ENCODE measurements around the gene NTRK2.

NTRK2 gene

DNA sequence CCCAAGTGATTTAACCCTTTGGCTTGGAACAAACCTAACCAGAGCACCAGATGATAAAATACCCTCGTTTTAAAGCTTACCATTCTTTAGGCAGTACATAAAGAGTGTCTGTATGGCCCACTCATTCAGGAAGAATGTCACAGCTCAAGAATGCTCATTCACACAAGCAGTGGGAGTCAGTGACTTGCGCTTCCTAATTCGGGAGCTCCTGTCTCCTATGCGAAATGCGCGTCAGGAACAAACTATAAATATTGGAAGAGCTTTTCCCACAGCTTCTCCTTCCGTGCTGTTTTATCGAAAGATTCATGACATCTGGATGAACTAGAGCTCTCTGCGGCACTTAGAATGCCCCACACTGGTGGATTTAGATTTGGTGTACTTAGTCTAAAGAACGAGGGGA is 66.6 kb downstream of the NTRK2 start:
- DNase-seq (ENCODE audit: low read depth, low spot score): no peak

DNA sequence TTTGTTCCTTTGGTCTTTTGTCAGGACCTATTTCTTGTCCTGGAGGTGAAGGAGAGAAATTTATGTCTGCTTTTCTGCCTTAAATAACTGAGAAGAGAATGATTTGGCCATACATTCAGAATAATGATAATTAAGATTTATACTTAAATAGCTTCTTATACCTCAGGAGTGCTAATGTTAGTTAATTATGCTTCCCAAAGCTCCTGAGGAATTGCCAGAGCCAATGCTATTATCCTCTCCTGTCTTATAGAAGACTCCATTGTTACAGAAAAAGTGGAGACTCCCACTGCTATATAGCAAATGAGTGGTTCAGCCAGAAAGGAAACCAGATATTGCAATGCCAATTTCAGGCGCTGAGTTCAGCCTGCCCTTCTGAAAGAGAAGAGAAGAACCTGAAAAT is 67.0 kb downstream of the NTRK2 start:
- DNase-seq (ENCODE audit: low read depth, low spot score): no peak

DNA sequence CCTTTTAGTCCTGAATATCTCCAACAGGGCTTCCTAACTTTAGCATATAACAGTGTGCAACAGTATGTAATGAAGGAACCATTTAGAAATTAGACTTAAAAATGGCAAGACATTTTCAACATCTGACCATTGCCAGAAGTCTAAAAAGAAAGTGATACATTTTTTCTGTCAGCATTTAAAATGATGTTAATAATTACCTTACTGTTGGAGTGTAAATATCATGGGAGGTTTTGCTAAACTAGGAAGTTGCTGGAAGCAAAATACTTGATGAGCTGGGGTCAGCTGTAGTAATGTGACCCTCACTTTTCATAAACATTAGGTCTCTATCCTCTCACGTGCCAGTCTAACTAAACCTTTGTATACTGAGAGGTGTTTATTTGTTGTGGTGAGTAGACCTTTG is 68.8 kb downstream of the NTRK2 start:
- no peak for DNase-seq (ENCODE audit: low read depth, low spot score)

DNA sequence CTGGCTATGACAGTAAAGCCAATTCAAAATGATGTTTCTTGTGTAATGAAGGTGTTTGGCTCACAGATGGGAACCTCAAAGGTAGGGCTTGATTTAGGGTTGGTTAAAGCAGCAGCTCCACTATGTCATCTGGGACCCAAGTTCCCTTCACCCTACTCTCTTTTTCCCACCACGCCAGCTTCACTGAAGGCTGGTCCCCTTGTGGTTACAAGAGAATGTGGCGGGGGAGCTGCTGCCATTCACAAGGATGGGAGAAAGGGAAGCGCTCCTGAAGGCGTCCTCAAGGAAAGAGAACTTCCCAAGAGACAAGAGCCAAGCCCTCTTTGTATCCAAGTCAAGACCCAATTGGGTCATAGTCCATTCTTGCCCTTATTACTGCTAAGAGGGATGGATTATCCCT is 72.7 kb downstream of the NTRK2 start:
- DNase-seq (ENCODE audit: low read depth, low spot score): no peak

DNA sequence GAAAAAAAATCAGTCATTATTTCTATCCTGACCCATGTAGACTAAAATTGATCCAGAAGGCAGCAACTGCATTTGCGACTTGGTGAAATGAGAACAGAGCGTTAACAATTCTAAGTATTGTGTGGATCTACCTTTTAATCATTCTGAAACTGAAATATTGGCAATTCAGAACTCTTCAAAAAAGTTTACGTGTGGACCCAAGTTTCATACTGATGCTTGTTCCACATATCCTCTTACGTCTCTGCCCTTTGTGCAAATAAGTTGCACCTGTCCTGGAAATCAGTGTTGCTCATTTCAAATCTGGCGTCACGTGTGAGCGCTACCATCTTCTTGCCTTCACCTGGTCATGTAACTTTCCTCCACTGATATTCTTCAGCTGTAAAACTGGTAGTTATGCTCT is 74.7 kb downstream of the NTRK2 start:
- DNase-seq (ENCODE audit: low read depth, low spot score): no peak

DNA sequence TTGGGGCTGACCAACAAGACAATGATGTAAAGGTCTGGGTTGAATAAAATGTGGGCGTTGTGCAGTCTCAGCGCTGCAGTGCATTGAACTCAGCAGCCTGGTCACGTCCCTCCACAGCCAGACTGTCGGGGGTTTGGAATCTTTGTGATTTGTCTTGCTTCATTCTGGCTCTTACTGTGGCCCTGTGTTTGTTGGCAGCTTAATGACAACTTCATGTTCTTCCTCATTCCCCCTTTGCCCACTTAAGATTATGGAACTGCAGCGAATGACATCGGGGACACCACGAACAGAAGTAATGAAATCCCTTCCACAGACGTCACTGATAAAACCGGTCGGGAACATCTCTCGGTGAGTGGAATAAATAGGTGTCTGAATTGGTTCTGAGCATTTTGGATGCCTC is 75.2 kb downstream of the NTRK2 start:
- DNase-seq (ENCODE audit: low read depth, low spot score): no peak

DNA sequence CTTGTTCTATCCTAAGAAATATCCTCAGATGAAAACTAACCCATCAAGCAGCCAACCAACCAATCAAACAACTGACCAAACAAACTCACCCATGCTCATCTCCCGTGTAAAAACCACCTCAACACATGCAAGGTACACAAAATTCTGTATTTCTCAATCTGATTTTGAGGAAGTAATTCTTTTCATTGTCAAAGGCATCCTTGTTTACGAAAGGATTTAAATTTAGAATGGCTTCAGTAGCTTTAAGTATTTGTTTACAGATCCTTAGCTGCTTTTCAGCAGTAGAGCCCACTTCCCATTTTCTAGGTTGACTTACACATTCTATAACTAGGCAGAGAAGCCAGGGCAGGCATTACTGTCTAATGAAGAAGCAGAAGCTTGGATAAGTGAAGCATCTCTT is 78.6 kb downstream of the NTRK2 start:
- DNase-seq (ENCODE audit: low read depth, low spot score): no peak

DNA sequence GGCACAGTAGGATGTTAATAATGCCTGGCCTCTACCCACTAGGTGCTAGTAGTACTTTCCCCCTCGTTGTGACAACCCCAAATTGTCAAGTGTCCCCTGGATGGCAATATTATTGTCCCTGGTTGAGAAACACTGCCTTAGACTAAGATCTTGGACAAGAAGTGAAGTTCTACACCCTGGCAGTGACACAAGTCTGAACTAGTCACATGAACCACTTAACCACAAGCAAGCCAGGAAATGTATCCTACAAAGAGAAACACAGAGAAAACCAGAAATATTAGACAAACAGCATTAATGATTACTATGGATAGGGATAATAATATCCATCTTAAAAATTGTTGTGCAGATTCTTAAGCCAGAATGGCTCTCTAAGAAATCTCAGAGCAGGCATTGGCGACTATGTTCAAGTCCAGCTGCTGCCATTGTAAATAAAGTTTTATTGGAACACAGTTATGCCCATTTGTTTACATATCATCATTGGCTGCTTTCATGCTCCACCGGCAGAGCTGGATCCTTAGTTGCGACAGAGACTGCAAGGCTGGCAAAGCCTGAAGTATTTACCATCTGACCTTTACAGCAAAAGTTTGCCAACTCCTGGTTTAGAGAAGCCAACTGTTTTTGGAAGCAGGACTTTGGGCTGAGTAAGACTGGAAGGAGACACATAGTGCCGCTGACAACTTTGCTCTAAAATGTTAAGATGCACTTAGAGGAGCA is 80.8 kb downstream of the NTRK2 start:
- peak; percentile 28 for DNase-seq (ENCODE audit: low read depth, low spot score)

DNA sequence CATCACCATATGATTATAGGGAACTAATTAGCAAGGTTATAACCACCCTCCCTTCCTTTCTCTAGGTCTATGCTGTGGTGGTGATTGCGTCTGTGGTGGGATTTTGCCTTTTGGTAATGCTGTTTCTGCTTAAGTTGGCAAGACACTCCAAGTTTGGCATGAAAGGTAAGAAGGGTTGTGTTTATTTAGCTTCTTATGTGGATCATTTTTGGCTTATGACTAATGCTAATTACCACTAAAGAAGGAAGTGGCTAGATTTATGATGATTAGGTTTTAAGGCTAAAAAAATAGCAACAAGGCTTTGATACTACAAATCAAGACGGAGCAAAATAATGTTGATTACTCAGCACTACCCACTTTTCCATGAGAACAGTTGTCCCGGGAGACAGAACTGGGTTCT is 82.4 kb downstream of the NTRK2 start:
- DNase-seq (ENCODE audit: low read depth, low spot score): peak; percentile 49

DNA sequence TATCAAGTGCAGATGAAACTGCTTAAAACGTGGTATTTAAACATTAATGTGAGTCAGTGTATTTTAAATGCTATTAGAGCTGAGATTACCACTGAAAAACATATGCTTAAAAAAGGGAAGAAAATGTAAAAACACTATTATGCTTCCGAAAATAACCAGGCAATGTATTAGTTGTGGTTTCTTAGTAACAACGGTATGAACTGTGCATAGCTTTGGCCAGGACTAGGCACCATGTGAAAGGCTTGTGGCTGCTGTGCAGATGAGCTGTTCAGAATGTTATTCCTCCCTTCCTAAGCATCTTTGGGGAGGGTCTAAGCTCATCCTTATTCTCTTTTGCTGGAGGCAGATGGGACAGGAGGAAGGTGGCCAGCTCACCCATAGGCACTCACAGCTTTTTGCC is 84.9 kb downstream of the NTRK2 start:
- DNase-seq (ENCODE audit: low read depth, low spot score): peak; percentile 65

DNA sequence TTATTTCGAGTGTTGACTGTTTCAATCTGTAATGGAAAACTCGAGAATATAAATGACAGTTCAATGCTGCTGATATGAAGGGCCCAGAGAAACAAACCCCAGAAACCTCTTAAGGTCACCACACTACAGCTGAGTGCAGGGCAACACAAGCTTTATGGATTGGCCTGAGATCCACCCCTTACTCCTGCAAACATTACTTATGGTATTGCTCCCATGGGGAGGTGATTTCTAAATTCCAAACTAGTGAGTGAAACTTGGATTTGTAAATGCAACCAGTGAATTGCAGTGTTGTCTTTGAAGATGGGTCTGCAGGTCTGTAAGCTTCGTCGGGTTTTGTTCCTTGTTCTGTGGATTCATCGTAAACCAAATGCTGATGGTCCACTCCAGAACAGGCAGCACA is 85.4 kb downstream of the NTRK2 start:
- peak; percentile 25 for DNase-seq (ENCODE audit: low read depth, low spot score)

DNA sequence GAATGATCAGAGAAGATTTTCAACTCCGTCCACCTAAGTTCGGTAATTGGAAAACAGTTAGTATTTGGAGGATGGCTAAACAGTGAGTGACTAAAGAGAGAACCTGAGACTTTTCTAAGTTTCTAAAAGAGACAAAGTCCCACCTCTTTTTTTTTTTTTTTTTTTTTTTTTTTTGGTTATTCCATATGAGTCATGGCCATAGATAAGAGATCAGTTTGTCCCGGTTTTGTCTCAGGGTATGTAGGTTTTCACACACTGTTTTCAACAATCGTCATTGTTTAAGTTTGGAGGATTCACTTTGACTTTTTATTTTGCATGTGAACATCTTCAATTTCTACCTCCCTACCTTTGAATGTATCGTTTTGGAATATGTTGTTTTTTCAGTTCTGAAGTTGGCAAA is 85.9 kb downstream of the NTRK2 start:
- DNase-seq (ENCODE audit: low read depth, low spot score): no peak

DNA sequence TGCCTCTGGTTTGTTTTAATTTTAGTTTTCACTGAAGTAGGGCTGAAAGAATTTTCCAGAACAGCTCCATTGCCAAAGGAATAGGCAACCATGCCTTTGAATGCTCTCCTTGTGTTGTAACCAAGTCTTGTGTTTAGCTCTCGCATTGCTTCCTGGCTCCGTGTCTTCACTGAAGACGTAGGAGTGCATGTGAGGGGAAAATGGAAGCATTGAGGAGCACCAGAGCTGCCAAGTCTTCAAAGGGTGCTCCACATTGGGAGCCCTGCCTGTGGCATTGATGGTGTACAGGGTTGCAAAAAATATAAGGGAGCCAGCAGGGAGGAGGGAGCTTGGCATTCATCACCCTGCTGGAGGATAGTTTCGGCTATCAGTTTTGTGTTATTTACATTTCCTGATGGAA is 86.6 kb downstream of the NTRK2 start:
- DNase-seq (ENCODE audit: low read depth, low spot score): no peak

DNA sequence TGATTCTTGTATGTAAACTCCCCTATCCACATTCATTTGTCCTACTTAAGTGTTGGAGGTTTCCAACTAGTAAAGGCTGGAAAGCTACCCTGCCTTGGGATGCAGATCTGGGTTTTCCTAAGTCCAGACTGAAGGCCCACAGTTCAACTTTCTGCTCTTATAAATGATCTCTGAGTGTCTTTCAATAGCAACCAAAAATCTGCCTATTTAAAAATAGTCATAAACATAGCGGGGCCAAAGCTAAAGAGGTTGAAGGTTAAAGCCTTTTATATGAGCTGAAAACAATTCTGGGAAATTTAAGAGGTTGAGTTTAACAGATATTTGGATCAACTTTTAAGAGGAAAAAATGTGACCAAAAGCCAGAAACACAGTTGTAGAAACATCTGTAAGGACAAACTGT is 87.2 kb downstream of the NTRK2 start:
- DNase-seq (ENCODE audit: low read depth, low spot score): no peak

DNA sequence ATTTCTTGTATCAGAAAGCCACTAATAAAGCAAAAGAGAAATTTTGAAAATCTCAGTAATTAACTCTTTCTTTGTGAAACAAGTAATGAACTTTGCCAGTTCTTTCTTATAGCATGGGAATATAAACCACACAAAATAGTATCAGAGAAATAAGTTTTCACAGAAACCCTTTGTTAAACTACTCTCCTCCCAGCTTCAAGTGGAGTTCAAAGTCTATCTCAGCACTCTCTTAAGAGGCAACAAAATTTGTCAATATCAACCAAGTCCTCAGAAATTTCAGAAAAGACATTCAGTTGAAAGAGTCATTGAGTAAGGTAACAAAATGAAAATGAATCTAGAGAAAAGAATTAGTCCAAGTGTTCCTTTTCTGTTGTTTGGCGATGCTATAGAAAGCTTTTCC is 89.3 kb downstream of the NTRK2 start:
- DNase-seq (ENCODE audit: low read depth, low spot score): no peak

DNA sequence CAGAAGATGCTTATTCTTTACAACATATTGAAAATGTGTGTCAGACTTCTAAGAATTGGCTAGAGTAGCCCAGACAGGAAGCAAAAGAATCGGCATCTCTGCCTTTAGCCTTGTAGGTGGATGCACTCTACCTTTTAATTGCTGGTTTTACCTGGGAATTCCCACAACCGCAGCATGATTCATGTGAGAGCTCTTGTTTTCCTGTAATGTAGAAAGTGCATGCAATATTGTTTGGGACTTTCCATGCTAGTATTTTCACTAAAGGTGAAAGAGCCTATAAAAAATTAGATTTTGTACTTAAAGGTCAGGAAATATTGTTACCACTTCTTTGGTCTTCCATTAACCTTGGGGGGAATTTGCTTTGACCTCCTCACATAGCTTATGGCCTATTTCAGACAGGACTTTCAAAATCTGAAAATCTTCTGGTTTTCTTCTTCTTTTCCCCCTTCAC is 89.8 kb downstream of the NTRK2 start:
- DNase-seq (ENCODE audit: low read depth, low spot score): no peak

DNA sequence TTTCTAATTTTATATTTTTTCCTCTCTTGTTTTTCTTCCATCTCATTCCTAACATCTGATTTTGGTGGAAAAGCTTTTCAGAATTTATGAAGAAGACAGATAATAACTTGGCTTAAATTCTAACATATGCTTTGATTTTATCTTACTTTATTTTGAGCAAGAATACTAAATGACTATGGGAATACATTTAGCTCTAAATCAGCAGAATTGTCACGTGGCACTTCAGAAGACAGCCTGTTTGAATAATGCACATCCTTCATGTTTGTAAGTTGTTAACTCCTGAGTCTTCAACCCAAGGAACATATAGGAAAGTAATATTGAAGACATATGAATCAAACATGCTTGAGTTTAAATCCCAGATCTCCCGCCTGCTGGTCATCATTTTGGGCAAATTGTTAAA is 90.3 kb downstream of the NTRK2 start:
- no peak for DNase-seq (ENCODE audit: low read depth, low spot score)

DNA sequence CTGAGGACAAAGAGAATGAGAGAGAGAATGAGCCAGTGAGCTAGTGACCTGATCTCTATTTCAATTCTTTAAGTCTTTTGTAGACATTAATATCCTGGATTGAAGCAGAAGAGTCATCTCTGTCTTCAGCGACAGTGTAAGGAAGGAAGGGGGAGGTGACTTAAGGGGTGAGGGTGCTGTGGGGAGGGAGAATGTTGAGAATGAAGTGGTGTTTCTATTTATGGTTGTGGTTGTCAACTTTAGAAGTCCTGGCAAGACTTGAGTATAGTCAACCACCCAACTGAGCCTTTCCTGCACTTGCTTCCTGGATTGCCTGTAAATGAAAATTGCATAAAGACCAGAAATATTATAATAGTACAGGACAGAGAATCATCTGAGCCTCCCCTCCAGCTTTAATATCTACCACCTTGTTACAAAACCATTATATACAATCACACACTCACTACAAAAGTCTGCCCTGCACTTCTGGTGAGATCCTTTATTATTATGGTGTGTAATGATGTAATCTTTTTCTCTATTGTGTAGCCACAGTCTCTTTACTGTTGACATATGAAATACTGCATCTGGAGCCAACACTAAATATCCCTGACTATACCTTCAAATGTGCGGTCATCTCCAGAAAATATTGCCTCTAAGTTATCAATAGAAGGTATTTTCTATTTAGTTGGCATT is 91.7 kb downstream of the NTRK2 start:
- DNase-seq (ENCODE audit: low read depth, low spot score): no peak

DNA sequence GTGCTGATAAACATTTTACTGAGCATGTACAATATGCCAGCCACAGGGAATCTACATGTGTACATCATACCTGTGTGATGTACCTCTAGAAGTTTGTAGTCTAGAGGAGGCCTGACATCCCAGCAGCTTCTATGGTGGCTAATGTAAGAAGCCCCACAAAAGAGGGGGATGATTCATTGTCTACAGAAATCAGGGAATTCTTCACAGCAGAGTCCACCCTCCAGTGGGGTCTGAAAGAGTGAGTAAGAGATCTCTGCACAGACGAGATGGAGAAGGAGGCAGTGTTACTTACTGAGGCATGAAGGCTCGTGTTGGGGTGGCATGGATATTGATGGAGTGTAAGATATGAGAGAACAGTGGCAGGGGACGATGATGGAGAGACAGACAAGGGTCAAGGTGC is 103.0 kb downstream of the NTRK2 start:
- DNase-seq (ENCODE audit: low read depth, low spot score): no peak

DNA sequence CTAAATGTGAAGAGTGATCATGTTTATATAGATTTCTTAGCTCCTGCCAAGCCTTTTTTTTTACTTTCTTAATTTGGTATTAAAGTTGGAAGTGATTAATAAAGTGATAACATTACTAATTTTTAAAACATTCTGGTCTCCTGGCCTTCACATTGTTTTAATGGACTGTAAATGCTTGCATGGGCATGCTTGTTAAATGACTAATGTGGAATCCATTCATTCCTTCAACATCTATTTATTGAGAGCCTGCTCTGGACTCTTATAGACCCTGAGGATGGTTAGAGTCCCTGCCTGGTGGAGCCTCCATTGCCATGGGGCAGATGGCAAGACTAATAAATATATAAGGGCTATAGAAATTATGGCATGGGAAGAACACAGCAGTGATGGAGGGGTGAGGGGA is 103.5 kb downstream of the NTRK2 start:
- DNase-seq (ENCODE audit: low read depth, low spot score): peak; percentile 44

DNA sequence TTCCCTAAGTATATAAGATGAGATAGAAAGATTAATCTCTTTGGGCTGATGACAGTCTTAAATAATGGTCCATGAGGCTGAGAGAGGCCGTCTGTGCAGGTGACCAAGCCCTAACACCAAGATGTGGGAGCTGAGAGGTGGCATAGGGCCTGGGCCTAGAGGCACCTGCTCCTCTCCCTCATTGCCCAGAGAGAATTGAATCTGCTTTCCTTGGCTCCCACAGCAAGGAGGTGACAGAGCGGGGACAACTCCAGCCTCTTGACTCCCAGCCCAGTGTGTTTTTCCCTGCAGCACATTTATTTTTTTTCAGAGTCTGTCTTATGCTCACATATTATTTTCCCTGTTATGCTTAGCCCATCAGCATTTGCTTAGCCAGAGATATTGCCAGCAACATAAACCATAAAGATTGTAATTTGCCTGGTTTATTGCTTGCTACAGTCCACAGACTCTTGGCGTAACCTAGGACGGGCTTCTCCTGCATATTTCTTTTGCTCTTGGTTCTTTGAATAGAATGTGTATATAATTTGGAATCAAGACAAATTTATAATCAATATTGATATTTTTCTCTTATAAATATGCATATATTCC is 105.6 kb downstream of the NTRK2 start:
- DNase-seq (ENCODE audit: low read depth, low spot score): no peak

DNA sequence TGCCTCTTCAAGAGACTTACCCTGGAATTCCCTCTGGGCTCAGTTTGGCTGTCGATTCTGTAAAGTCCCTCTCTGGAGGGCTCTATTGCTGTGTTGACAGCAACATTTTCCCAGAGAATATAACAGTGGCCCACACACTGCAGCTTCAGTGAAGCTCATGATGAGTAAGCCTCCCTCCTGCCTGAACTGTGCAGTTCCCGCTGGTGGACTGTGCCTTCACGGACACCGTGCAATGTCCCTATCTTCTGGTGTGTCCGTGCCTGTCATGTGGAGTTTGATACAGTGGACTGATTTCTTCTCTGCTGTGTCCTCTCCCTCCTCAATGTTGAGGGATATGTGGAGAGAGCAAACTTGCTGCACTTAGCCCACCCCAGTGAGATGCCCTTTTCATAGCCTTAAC is 109.0 kb downstream of the NTRK2 start:
- no peak for DNase-seq (ENCODE audit: low read depth, low spot score)

DNA sequence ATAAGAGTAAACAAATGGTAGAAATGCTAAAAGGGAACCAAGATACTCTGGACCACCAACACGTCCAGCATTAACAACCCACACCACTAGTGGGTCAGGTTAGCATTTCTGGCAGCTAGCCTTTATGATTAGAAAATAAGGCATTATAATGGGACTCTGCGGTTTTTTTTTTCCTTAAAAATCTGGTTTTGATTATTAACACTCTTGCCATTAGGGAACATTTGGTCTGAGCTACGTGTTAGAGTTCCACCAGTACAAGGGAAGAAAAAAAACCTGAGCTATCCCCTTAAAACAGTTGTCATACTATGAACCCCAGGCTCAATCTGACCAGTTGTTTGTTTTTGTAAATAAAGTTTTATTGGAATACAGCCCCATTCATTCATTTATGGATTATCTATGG is 110.4 kb downstream of the NTRK2 start:
- DNase-seq (ENCODE audit: low read depth, low spot score): no peak
